Measurements from ENCODE around the gene UGT1A4.

The UGT1A4 gene

GRCh38 chr2:233779722-233780121 lies 61.2 kb downstream of the UGT1A4 start:
- H3K27ac ChIP-seq, result no peak overlapping the region
- TF ChIP-seq CTCF (conservative IDR thresholded peaks at IDR 0.05), result no peak

- H3K27ac ChIP-seq, result no peak overlapping the region
- TF ChIP-seq CTCF (conservative IDR thresholded peaks at IDR 0.05), result no peak
These were observed 62.2 kb downstream of the UGT1A4 start for GRCh38 chr2:233780771-233781170.

GRCh38 chr2:233789554-233789953 lies 71.0 kb downstream of the UGT1A4 start:
- H3K27ac ChIP-seq, result no peak overlapping the region
- no peak for TF ChIP-seq CTCF (conservative IDR thresholded peaks at IDR 0.05)

- H3K27ac ChIP-seq, result no peak overlapping the region
- TF ChIP-seq CTCF (conservative IDR thresholded peaks at IDR 0.05), result no peak
These were observed 72.8 kb downstream of the UGT1A4 start for GRCh38 chr2:233791151-233791882.

GRCh38 chr2:233791883-233792329 lies 73.4 kb downstream of the UGT1A4 start:
- no peak for TF ChIP-seq CTCF (conservative IDR thresholded peaks at IDR 0.05)
- H3K27ac ChIP-seq, result no peak overlapping the region

- TF ChIP-seq CTCF (conservative IDR thresholded peaks at IDR 0.05), result no peak
- no peak overlapping the region for H3K27ac ChIP-seq
These were observed 74.2 kb downstream of the UGT1A4 start for GRCh38 chr2:233792720-233793119.

- no peak for TF ChIP-seq CTCF (conservative IDR thresholded peaks at IDR 0.05)
- no peak overlapping the region for H3K27ac ChIP-seq
These were observed 75.1 kb downstream of the UGT1A4 start for GRCh38 chr2:233793465-233794127.

Measured in VCaP (cell line).